IPS-11a (cell line): ENCODE measurements around the gene GPC5.
"Not testable (repeated sequence)": the region's sequence is repeated elsewhere in the genome, so short reads cannot be mapped to it uniquely, and the experiment has no call there.

Experiments used
- H3K4me3 ChIP-seq: one replicate; pipeline ENCODE4 v1.5.1; 2013; ENCODE audit warnings: low read depth, low read length, control low read depth

Gene GPC5

DNA sequence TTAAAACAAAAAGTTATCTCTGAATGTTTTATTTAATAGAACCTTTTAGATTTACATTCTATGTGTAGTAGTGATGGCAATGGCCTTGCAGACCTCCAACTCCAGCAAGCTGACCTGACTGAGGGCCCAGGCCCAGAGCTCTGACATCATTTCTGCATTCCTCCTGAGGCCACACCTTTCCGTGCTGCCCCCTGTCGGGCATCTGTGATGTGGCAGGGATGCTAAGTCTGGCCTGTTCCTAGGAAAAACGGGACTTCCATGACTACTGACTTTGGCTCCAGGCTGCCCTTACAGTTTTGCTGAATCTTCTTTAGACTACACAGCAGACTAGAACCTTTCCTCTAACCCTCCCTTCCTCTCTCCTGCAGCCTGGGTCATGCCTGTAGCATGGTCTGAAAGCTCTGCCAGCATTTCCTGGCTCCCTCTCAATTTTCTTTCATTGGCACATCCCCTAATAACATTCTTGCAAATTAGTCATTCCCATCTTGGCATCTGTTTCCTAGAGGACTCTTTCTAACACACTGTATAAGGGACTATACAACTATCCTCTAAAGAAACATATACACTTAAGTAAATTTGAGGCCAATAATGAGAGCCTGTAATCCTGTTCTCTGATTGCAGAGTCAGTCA, 249.1 kb downstream of the GPC5 start:
- no peak overlapping the region for H3K4me3 ChIP-seq

DNA sequence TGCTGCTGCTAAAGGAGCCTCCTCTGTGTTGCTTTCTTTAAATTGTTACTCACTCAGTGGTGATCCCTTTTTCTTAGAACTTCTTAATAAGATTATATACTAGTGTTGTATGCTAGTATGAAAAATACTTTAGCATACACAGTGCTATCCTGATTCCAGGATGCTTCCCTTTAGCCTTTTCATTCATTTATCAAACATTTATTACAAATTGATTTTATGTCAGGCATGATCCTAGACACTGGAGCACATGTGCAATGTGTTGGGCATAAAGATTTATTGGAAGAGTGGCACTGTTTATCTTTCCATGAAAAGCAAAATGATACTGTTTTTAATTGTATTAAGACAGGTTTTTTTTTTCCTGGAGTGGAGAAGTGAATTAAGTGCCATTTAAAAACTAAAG, 249.6 kb downstream of the GPC5 start:
- no peak overlapping the region for H3K4me3 ChIP-seq

GRCh38 chr13:91649456-91649855, 251.0 kb downstream of the GPC5 start:
- no peak overlapping the region for H3K4me3 ChIP-seq

DNA sequence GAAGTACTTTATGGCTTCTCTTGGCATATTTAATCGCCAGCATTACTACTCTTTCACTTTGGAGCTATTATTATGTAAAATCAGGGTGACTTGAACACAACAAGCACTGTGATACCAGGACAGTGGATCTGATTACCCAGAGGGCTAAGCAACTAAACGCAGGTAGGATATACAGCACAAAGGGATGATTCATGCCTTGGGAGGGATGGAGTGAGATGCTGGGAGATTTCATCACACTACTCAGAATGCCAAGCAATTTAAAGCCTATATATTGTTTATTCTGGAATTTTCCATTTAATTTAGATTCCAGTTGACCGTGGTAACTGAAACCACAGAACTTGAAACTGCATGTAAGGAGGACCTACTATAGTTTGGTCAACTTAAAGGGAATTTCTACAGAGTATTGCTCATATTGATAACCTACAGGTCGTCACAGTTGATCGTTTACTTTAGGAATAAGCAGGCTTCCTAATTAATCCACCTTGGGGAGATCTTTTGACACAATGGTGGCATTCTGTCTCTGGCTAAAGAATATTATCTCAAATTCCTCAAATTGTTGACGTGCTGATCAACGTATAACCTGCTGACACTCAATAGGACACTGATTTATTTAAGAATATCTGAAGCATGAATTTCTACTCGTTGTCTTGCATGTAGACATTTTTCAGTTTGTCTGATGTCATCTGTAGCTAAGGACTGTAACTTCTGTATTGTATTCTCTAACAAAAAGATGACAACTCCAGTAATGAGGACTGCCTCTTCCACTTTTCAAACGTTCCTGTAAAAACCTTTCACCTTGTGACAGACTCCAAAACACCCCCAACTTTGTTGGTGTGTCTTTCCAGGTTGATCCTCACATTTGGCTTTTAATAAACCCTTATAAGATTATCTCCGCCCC, 254.2 kb downstream of the GPC5 start:
- H3K4me3 ChIP-seq = no peak overlapping the region

DNA sequence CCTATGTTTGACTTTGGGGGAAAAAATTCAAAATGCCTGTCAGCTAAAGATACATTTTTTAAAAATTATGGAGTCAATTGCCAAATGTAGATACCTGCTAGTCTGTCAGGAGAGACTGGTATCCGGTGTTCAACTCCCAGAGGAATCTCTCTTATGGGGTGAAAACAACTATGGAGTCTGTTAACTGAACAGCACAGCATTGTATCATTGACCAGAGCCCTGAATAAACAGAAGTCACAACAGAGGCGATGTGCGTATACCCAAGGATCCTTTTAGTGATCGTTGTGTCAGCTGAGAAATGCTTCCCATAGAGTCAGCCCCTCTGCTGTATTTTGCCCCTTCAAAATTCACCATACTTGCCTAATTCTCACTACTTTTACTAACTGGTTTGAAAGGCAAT, 257.3 kb downstream of the GPC5 start:
- no peak overlapping the region for H3K4me3 ChIP-seq

- H3K4me3 ChIP-seq = no peak overlapping the region
Observed at GRCh38 chr13:91657283-91657682, 258.9 kb downstream of the GPC5 start.

DNA sequence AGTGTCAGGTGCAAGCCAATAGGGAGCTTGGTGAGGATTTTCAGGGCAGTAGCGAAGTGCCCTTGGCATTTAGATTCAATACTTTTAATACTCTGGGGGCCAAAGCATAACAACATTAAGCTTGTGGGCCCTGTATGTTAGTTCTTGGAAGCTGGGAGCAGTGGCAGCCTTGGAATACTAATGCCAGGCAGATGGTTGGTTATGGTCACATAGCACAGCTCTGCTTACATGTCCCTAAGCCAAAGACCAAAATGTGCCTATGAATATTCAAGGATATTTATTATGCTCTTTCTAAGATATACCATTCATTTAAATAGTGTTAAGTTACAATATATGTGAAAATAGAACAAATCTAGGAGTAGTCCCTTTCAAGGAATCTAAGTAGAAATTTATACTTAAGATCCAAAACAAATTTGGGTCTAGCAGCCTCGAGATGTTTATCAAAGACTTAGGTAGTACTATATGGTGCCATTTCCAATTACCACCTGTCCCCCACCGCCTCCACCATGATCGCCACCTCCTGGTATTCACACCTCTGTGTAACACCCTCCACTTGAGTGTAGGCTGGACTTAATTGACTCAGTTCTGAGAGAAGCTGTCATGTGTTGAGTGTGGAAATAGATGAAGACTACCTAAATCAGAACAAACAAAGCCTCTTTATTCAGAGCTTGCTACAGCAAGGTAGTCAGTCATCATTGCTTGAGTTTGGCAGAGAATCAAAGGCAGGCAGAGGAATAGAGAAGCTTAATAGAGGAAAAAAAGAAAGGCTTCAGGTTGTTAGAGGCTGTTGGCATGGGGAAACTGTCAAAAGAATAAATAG, 261.0 kb downstream of the GPC5 start:
- H3K4me3 ChIP-seq = no peak overlapping the region

DNA sequence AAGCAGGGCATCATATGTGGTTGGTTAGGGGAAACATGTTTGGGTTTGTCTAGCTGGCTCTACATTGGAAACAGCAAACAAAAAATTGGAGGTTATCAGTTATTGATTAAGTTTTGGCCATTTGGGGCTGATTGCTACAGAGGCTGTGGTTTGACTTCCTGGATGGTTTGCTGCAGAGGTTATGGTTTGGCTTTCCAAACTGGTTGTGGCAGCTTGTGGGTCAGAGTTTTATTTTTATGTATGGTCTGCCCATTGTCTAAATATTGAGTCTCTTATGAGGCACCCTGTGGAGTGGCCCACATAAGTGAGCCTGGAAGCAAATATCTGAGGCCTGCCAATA, 261.6 kb downstream of the GPC5 start:
- H3K4me3 ChIP-seq = no peak overlapping the region

GRCh38 chr13:91661692-91662490, 263.5 kb downstream of the GPC5 start:
- H3K4me3 ChIP-seq = no peak overlapping the region

DNA sequence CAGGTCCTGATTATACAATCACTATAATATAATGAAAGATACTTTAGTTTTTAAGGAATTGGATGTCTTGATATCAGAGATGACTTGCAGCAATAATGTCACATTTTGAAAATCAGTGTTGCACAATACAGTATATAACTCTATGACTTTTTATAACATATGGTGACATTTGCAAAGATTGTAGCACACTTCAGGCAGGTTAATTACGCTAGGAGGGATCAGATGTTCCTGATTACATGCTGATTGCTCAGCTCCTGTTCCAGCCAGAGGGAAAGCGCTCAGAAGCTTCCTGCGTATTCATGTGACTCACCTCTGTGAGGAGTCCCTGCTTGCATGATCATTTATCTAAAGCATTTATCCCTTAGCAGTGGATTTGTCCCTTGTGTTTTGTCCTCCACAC, 265.6 kb downstream of the GPC5 start:
- no peak overlapping the region for H3K4me3 ChIP-seq

- no peak overlapping the region for H3K4me3 ChIP-seq
Observed at GRCh38 chr13:91667486-91667885, 269.1 kb downstream of the GPC5 start.

DNA sequence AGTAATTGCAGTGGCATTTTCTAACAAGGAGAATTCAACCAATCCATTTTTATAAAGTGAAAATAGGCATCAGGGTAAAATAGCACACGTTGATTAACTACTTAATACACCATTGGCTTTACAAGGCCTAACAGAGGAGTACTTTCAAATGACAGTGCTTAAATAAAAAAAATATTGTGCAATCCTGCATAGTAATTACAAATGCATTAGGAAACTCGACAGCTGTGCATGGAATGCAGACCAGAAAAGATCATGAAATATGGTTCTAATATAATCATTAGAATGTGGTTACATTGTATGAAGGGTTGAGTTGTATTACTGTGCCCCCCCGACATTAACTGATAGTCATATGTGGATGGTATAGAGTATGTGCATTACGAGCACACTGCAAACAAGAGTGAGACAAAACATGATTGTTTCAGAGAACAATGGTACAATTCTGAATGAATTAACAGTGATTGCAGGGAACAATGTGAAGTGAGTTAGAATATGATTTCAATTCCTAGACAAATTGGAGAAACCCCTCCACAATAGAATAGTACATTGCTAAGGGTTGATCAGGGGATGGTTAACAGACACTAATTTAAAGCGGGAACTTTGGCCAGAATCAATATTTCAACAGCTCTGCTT, 270.6 kb downstream of the GPC5 start:
- H3K4me3 ChIP-seq = no peak overlapping the region

- not testable (repeated sequence) for H3K4me3 ChIP-seq
Observed at GRCh38 chr13:91674347-91674746, 275.9 kb downstream of the GPC5 start.

- H3K4me3 ChIP-seq = no peak overlapping the region
Observed at GRCh38 chr13:91684746-91685145, 286.3 kb downstream of the GPC5 start.

GRCh38 chr13:91690944-91691343, 292.5 kb downstream of the GPC5 start:
- no peak overlapping the region for H3K4me3 ChIP-seq

DNA sequence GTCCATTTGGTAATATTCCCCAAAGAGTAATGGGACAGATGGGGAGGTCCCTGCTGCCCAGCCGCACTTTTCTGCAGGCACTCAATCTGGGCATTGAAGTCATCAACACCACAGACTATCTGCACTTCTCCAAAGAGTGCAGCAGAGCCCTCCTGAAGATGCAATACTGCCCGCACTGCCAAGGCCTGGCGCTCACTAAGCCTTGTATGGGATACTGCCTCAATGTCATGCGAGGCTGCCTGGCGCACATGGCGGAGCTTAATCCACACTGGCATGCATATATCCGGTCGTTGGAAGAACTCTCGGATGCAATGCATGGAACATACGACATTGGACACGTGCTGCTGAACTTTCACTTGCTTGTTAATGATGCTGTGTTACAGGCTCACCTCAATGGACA, 295.0 kb downstream of the GPC5 start:
- no peak overlapping the region for H3K4me3 ChIP-seq

- no peak overlapping the region for H3K4me3 ChIP-seq
Observed at GRCh38 chr13:91698308-91698707, 299.9 kb downstream of the GPC5 start.

DNA sequence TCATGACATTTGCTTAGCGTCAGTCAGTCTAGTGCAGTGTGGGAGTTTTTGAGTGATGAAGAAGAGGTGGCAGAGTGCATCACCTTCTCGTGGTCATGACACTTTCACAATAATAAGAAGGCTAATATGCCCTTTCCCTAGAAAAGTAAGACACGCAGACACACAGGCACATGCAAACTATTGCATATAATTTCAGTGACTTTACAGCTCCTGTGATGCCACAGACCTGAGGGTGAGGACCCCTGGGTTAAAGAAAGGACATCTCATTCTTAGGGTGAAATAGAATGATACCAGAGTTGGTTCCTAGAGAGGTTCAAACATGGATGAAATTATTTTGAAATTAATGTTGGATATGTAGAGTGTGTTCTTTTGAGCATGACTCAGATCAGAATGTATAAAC, 300.3 kb downstream of the GPC5 start:
- H3K4me3 ChIP-seq = no peak overlapping the region

DNA sequence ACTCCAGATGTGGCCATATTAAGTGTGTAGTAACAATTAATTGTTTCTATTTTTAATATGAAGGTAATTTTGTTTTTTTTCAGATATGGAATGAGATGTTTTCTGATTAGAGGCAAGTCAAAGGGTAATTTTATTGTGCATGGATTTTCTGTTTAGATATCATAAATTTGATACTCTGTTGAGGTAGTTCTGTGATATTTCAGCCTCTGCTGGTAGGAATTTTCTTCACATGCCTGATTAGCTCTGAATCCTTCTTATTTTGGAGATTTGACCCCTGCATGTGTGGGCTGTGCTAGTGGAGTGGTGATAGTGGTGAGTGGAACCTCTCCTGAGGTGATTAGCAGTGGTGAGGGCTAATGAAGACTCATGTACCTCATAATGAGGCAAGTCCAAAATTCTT, 301.4 kb downstream of the GPC5 start:
- H3K4me3 ChIP-seq = no peak overlapping the region

DNA sequence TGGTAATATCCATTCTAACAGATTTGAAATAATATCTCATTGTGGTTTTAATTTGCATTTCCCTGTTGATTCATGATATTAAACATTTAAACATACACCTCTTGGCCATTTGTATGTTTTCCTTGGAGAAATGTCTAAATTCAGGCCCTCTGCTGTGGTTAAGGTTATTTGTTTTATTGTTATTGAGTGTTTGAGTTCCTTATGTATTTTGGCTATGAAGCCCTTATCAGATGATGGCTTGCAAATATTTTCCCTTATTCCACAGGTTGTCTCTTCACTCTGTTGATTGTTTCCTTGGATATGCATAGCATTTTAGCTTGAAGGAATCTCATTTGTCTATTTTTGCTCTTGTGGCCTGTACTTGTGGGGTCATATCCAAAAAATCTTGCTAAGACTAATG, 303.6 kb downstream of the GPC5 start:
- no peak overlapping the region for H3K4me3 ChIP-seq

DNA sequence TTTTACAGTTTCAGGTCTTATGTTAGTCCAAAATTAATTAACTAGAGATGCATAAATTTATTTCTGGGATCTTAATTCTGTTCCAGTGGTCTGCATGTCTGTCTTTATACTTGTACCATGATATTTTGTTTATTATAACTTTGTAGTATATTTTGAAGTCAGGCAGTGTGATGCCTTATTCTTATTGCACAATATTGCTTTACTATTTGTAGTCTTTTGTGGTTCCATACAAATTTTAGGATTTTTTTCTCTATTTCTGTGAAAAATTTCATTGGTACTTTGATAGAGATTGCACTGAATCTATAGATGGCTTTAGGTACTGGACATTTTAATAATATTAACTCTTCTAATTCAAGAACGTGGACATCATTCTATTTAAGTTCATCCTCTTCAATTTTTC, 304.0 kb downstream of the GPC5 start:
- H3K4me3 ChIP-seq = no peak overlapping the region
